ENCODE data around the gene CRIM1. TPM values are rescaled to one million over a fixed set of nuclear protein-coding genes. Genes with fewer than 3 reads are reported as not detected.

CRIM1 gene
- total and polyA plus RNA-seq, 4 donors, result 2.2 to 22.1 (median 9.6) TPM

- WGBS, result 80% methylated on average over 8 of the region's 8 CpGs
- DNase-seq (ENCODE audit: low spot score), result no peak
- H3K4me1 ChIP-seq (ENCODE audit: control insufficient read depth in 4 of 4, insufficient read depth in 4 of 4, low read length in 3 of 4), result peaks cover 0 to 9% (median 4%) of the 10 kb centered on the region in 4 donors
- peak overlapping the region in 1 of 2 donors; percentile 31 for H3K27ac ChIP-seq (ENCODE audit: low read depth in 1 of 2, low read length in 2 of 2)
- no peaks in the 10 kb centered on the region for H3K27me3 ChIP-seq (ENCODE audit: control insufficient read depth in 4 of 4, insufficient read depth in 4 of 4, low read length in 3 of 4)
- no peaks in the 10 kb centered on the region for H3K36me3 ChIP-seq (ENCODE audit: control insufficient read depth in 4 of 4, insufficient read depth in 3 of 4, low read depth in 1 of 4, low read length in 3 of 4)
- no peak overlapping the region for H3K4me3 ChIP-seq (ENCODE audit: low read depth in 1 of 3, low read length in 3 of 3)
- no peak overlapping the region for H3K9ac ChIP-seq (ENCODE audit: low read depth in 1 of 2, low read length in 2 of 2)
- peak in 1 of 2 donors; percentile 62 for TF ChIP-seq JUND (IDR thresholded peaks at IDR 0.05)
- TF ChIP-seq YY1 (IDR thresholded peaks at IDR 0.05), result peak; percentile 30
- no peak for TF ChIP-seq GABPA (IDR thresholded peaks at IDR 0.05 in 1 of 2, conservative IDR thresholded peaks at IDR 0.05 in 1 of 2)
- H3K9me3 ChIP-seq (ENCODE audit: control insufficient read depth in 4 of 4, low read length in 3 of 4), result no peaks in the 10 kb centered on the region
Observed at GRCh38 chr2:36561237-36561944, 205.8 kb downstream of the CRIM1 start.

GRCh38 chr2:36562240-36562639 lies 206.7 kb downstream of the CRIM1 start:
- no peak for DNase-seq (ENCODE audit: low spot score)
- H3K4me3 ChIP-seq (ENCODE audit: low read depth in 1 of 3, low read length in 3 of 3), result no peak overlapping the region
- no peaks in the 10 kb centered on the region for H3K36me3 ChIP-seq (ENCODE audit: control insufficient read depth in 4 of 4, insufficient read depth in 3 of 4, low read depth in 1 of 4, low read length in 3 of 4)
- no peaks in the 10 kb centered on the region for H3K9me3 ChIP-seq (ENCODE audit: control insufficient read depth in 4 of 4, low read length in 3 of 4)
- TF ChIP-seq NR2F2 (IDR thresholded peaks at IDR 0.05) (no peak), REST (IDR thresholded peaks at IDR 0.05) (no peak), HNF4A (conservative IDR thresholded peaks at IDR 0.05) (no peak), HNF4G (IDR thresholded peaks at IDR 0.05) (no peak), FOXA2 (IDR thresholded peaks at IDR 0.05) (no peak), FOXA1 (IDR thresholded peaks at IDR 0.05) (no peak)
- H3K4me1 ChIP-seq (ENCODE audit: control insufficient read depth in 4 of 4, insufficient read depth in 4 of 4, low read length in 3 of 4), result peaks cover 0 to 9% (median 4%) of the 10 kb centered on the region in 4 donors
- peak overlapping the region in 1 of 2 donors; percentile 9 for H3K27ac ChIP-seq (ENCODE audit: low read depth in 1 of 2, low read length in 2 of 2)
- H3K9ac ChIP-seq (ENCODE audit: low read depth in 1 of 2, low read length in 2 of 2), result no peak overlapping the region
- no peaks in the 10 kb centered on the region for H3K27me3 ChIP-seq (ENCODE audit: control insufficient read depth in 4 of 4, insufficient read depth in 4 of 4, low read length in 3 of 4)
- WGBS, result 94% methylated on average over 1 of the region's 1 CpG

DNA sequence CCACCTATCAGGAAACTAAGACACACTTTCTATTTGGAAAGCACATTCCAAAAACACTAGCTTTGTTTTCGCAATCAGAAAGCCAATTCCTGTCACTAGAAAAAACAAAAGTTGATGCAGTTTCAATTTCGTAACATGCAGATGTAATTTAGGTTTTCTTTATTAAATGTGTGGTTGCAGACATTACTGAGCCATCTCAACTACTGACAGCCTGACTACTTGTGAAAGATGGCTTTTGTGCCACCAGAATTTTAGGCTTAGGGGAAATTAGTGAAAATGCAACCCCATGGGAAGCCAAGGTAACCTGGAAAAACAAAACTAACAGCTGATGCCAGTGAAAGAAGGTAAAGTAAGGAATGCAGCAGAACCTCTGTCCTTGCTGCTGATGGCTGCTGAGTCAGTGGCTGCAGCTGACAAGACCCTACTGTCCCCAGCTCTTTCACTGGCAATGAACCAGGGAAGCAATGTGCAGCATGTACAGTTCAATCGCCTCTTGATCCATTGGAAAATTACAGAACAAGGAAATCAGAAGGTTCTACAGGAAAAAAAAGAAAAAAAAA lies 207.5 kb downstream of the CRIM1 start:
- Histone ChIP-seq H3K27ac (ENCODE audit: low read depth in 1 of 2, low read length in 2 of 2) (peak overlapping the region in 1 of 2 donors; percentile 9), H3K4me3 (ENCODE audit: low read depth in 1 of 3, low read length in 3 of 3) (peak overlapping the region in 1 of 3 donors; percentile 27), H3K9ac (ENCODE audit: low read depth in 1 of 2, low read length in 2 of 2) (no peak overlapping the region), H3K9me3 (ENCODE audit: control insufficient read depth in 4 of 4, low read length in 3 of 4) (no peaks in the 10 kb centered on the region), H3K27me3 (ENCODE audit: control insufficient read depth in 4 of 4, insufficient read depth in 4 of 4, low read length in 3 of 4) (no peaks in the 10 kb centered on the region), H3K36me3 (ENCODE audit: control insufficient read depth in 4 of 4, insufficient read depth in 3 of 4, low read depth in 1 of 4, low read length in 3 of 4) (no peaks in the 10 kb centered on the region), H3K4me1 (ENCODE audit: control insufficient read depth in 4 of 4, insufficient read depth in 4 of 4, low read length in 3 of 4) (peaks cover 0 to 9% (median 4%) of the 10 kb centered on the region in 4 donors)
- DNase-seq (ENCODE audit: low spot score), result no peak
- WGBS, result 37% methylated on average over 3 of the region's 3 CpGs
- TF ChIP-seq MAX (IDR thresholded peaks at IDR 0.05), result no peak
- TF ChIP-seq, protein P1, sequence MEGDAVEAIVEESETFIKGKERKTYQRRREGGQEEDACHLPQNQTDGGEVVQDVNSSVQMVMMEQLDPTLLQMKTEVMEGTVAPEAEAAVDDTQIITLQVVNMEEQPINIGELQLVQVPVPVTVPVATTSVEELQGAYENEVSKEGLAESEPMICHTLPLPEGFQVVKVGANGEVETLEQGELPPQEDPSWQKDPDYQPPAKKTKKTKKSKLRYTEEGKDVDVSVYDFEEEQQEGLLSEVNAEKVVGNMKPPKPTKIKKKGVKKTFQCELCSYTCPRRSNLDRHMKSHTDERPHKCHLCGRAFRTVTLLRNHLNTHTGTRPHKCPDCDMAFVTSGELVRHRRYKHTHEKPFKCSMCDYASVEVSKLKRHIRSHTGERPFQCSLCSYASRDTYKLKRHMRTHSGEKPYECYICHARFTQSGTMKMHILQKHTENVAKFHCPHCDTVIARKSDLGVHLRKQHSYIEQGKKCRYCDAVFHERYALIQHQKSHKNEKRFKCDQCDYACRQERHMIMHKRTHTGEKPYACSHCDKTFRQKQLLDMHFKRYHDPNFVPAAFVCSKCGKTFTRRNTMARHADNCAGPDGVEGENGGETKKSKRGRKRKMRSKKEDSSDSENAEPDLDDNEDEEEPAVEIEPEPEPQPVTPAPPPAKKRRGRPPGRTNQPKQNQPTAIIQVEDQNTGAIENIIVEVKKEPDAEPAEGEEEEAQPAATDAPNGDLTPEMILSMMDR (IDR thresholded peaks at IDR 0.05; ENCODE audit: low read depth, low read length, missing input control), result no peak
